ENCODE measurements around the gene ST3GAL6. TPM values are rescaled to one million over a fixed set of nuclear protein-coding genes. Genes with fewer than 3 reads are reported as not detected.
A peak's percentile ranks its signal among the peaks of the same experiment; 100 is the strongest.

ST3GAL6 gene
- total and polyA plus RNA-seq, 2 of the 13 experiments (the other 11 are each of a cell fraction or from before 2014, with no cell fraction given): 17.5 to 23.2 TPM

DNA sequence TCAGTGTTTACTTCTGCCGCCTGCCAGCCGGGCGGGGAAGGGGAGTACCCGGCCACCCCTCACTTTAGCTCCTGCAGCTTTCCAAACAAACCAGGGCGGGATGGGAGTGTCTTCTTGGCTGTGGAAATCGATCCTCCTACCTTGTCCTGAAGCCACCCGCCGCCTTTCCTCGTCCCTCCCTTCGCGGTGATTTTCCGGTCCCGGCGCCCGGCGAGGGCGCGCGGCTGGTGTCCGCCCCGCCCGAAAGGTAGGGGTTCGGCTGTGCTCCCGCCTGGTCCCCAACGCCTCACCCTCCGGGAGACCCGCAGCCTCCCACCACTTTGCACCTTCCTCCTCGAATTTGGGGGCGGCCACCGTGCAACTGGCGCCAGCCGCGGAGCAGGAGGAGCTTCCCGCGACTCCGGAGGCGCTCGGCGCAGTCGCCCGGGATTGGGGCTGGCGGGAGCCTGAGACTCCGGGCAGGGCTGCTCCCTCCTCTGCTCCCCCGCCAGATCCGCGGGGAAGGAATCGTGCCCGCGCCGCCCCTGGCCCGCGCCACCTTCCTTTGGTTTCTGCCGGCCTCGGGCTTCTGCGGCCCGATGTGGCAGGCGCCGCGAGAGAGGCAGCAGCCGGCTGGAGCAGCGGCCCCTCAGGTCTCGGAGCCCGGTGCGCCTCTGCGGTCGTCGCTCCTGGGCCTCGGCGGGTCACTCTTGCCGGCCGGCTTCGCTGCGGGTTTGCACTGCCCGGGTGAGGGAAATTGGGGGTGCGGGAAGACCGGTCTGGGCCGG, 30.7 kb upstream of the ST3GAL6 start (continued):
- TF ChIP-seq, protein P1, sequence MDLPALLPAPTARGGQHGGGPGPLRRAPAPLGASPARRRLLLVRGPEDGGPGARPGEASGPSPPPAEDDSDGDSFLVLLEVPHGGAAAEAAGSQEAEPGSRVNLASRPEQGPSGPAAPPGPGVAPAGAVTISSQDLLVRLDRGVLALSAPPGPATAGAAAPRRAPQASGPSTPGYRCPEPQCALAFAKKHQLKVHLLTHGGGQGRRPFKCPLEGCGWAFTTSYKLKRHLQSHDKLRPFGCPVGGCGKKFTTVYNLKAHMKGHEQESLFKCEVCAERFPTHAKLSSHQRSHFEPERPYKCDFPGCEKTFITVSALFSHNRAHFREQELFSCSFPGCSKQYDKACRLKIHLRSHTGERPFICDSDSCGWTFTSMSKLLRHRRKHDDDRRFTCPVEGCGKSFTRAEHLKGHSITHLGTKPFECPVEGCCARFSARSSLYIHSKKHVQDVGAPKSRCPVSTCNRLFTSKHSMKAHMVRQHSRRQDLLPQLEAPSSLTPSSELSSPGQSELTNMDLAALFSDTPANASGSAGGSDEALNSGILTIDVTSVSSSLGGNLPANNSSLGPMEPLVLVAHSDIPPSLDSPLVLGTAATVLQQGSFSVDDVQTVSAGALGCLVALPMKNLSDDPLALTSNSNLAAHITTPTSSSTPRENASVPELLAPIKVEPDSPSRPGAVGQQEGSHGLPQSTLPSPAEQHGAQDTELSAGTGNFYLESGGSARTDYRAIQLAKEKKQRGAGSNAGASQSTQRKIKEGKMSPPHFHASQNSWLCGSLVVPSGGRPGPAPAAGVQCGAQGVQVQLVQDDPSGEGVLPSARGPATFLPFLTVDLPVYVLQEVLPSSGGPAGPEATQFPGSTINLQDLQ (CRISPR knock-in tag; IDR thresholded peaks at IDR 0.05): no peak
- TF ChIP-seq TOPORS (CRISPR knock-in tag; IDR thresholded peaks at IDR 0.05): no peak
- TF ChIP-seq, protein P2, sequence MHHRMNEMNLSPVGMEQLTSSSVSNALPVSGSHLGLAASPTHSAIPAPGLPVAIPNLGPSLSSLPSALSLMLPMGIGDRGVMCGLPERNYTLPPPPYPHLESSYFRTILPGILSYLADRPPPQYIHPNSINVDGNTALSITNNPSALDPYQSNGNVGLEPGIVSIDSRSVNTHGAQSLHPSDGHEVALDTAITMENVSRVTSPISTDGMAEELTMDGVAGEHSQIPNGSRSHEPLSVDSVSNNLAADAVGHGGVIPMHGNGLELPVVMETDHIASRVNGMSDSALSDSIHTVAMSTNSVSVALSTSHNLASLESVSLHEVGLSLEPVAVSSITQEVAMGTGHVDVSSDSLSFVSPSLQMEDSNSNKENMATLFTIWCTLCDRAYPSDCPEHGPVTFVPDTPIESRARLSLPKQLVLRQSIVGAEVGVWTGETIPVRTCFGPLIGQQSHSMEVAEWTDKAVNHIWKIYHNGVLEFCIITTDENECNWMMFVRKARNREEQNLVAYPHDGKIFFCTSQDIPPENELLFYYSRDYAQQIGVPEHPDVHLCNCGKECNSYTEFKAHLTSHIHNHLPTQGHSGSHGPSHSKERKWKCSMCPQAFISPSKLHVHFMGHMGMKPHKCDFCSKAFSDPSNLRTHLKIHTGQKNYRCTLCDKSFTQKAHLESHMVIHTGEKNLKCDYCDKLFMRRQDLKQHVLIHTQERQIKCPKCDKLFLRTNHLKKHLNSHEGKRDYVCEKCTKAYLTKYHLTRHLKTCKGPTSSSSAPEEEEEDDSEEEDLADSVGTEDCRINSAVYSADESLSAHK (CRISPR knock-in tag; IDR thresholded peaks at IDR 0.05; ENCODE audit: borderline replicate concordance): no peak
- TF ChIP-seq, protein P3, sequence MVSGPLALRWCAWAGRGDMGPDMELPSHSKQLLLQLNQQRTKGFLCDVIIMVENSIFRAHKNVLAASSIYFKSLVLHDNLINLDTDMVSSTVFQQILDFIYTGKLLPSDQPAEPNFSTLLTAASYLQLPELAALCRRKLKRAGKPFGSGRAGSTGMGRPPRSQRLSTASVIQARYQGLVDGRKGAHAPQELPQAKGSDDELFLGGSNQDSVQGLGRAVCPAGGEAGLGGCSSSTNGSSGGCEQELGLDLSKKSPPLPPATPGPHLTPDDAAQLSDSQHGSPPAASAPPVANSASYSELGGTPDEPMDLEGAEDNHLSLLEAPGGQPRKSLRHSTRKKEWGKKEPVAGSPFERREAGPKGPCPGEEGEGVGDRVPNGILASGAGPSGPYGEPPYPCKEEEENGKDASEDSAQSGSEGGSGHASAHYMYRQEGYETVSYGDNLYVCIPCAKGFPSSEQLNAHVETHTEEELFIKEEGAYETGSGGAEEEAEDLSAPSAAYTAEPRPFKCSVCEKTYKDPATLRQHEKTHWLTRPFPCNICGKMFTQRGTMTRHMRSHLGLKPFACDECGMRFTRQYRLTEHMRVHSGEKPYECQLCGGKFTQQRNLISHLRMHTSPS (CRISPR knock-in tag; IDR thresholded peaks at IDR 0.05; ENCODE audit: low read depth): no peak; the same call in 1 of the 2 replicates
- TF ChIP-seq, protein P4, sequence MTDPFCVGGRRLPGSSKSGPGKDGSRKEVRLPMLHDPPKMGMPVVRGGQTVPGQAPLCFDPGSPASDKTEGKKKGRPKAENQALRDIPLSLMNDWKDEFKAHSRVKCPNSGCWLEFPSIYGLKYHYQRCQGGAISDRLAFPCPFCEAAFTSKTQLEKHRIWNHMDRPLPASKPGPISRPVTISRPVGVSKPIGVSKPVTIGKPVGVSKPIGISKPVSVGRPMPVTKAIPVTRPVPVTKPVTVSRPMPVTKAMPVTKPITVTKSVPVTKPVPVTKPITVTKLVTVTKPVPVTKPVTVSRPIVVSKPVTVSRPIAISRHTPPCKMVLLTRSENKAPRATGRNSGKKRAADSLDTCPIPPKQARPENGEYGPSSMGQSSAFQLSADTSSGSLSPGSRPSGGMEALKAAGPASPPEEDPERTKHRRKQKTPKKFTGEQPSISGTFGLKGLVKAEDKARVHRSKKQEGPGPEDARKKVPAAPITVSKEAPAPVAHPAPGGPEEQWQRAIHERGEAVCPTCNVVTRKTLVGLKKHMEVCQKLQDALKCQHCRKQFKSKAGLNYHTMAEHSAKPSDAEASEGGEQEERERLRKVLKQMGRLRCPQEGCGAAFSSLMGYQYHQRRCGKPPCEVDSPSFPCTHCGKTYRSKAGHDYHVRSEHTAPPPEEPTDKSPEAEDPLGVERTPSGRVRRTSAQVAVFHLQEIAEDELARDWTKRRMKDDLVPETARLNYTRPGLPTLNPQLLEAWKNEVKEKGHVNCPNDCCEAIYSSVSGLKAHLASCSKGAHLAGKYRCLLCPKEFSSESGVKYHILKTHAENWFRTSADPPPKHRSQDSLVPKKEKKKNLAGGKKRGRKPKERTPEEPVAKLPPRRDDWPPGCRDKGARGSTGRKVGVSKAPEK (CRISPR knock-in tag; IDR thresholded peaks at IDR 0.05; ENCODE audit: borderline replicate concordance): no peak
- no peak for TF ChIP-seq YEATS2 (CRISPR knock-in tag; IDR thresholded peaks at IDR 0.05; ENCODE audit: borderline replicate concordance)
- peak; percentile 27 for TF ChIP-seq ZNF883 (CRISPR knock-in tag; IDR thresholded peaks at IDR 0.05; ENCODE audit: not compliant biosample characterization)
- TF ChIP-seq, protein P5, sequence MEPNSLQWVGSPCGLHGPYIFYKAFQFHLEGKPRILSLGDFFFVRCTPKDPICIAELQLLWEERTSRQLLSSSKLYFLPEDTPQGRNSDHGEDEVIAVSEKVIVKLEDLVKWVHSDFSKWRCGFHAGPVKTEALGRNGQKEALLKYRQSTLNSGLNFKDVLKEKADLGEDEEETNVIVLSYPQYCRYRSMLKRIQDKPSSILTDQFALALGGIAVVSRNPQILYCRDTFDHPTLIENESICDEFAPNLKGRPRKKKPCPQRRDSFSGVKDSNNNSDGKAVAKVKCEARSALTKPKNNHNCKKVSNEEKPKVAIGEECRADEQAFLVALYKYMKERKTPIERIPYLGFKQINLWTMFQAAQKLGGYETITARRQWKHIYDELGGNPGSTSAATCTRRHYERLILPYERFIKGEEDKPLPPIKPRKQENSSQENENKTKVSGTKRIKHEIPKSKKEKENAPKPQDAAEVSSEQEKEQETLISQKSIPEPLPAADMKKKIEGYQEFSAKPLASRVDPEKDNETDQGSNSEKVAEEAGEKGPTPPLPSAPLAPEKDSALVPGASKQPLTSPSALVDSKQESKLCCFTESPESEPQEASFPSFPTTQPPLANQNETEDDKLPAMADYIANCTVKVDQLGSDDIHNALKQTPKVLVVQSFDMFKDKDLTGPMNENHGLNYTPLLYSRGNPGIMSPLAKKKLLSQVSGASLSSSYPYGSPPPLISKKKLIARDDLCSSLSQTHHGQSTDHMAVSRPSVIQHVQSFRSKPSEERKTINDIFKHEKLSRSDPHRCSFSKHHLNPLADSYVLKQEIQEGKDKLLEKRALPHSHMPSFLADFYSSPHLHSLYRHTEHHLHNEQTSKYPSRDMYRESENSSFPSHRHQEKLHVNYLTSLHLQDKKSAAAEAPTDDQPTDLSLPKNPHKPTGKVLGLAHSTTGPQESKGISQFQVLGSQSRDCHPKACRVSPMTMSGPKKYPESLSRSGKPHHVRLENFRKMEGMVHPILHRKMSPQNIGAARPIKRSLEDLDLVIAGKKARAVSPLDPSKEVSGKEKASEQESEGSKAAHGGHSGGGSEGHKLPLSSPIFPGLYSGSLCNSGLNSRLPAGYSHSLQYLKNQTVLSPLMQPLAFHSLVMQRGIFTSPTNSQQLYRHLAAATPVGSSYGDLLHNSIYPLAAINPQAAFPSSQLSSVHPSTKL (CRISPR knock-in tag; IDR thresholded peaks at IDR 0.05): no peak; the same call in 1 of the 2 replicates
- no peak for TF ChIP-seq MYNN (CRISPR knock-in tag; IDR thresholded peaks at IDR 0.05; ENCODE audit: low read depth)
- TF ChIP-seq BRCA1 (CRISPR knock-in tag; IDR thresholded peaks at IDR 0.05): no peak
- no peak for TF ChIP-seq MEIS2 (CRISPR knock-in tag; IDR thresholded peaks at IDR 0.05)
- TF ChIP-seq NFYB (CRISPR knock-in tag; IDR thresholded peaks at IDR 0.05): no peak
- TF ChIP-seq TAF1 (CRISPR knock-in tag; IDR thresholded peaks at IDR 0.05): peak; percentile 68
